SKM-1 (cell line): ENCODE data around the gene KIF5B.
A peak's percentile ranks its signal among the peaks of the same experiment; 100 is the strongest.
"Not testable (repeated sequence)": the region's sequence is repeated elsewhere in the genome, so short reads cannot be mapped to it uniquely, and the experiment has no call there.

Experiments
- DNase-seq: peaks from one replicate; lab custom pipeline; 2025; ENCODE audit not compliant: unreplicated experiment; lab: John Stamatoyannopoulos, UW

KIF5B gene

DNA sequence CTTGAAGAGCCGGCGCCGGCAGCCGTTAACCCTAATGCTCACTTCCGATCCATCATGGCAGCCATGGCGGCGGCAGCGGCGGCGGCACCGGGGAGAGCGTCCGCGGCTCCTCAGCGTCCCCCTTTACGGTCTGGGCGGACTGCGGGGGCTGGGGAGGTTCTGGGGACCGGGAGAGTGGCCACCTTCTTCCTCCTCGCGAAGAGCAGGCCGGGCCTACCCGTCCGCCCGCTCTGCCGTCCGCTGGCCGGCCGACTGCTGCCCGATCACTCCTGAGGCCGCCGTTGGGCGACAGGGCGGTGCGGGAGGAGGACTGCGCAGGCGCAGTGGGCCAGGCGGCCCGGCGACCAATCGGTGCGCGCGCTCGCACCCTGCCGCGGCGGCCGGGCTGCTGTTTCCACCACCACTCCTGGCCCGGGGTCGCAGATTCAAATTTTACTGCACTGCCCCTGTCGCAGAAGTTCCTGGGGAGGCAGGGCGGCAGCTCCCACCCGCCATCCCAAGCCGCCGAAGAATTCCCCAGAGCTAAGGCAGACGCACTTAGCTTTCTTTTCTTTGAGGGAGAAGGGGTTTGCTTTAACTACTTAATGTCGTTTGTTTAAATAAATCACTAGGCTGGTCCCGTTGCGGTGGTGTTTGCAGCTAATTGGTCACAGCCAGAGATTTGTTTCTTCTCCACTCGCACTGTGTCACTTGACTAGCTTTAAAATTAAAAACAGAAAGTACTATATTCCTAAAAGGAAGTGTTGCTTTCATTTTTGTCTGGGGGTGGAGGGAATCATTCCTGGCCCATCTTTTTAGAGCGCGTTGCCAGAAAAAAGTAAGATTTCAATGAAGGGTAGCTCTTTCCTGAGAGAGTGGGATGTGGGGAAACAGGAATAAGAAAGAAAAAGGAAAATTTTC is at the start of gene KIF5B:
Gene KIF5B (minus strand): TSS at position 290 of the 900 bp plus-strand sequence. CDS start 452 bp downstream, outside the sequence.
- DNase-seq = peak; percentile 42

DNA sequence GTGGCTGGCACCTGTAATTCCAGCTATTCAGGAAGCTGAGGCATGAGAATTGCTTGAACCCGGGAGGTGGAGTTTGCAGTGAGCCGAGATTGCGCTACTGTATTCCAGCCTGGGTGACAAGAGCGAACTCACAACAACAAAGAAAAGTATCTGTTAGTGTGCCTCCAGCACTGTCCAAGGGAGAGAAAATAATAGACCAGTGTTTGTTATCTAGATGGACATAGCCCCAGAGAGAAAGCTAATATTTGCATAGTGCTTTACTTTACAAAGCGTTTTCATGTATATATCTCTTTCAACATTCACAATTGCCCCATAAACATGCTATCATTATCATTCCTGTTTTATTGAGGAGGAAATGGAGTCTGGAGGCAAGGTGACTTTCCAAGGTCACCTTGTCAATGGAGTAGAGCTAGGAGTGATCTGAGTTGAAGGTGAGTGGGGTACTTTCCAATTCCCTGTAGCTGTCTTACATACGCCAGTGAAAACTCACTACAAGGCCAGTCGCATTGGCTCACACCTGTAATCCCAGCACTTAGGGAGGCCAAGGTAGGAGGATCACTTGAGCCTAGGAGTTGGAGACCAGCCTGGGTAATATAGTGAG is 49.7 kb upstream of the KIF5B start:
- no peak for DNase-seq

DNA sequence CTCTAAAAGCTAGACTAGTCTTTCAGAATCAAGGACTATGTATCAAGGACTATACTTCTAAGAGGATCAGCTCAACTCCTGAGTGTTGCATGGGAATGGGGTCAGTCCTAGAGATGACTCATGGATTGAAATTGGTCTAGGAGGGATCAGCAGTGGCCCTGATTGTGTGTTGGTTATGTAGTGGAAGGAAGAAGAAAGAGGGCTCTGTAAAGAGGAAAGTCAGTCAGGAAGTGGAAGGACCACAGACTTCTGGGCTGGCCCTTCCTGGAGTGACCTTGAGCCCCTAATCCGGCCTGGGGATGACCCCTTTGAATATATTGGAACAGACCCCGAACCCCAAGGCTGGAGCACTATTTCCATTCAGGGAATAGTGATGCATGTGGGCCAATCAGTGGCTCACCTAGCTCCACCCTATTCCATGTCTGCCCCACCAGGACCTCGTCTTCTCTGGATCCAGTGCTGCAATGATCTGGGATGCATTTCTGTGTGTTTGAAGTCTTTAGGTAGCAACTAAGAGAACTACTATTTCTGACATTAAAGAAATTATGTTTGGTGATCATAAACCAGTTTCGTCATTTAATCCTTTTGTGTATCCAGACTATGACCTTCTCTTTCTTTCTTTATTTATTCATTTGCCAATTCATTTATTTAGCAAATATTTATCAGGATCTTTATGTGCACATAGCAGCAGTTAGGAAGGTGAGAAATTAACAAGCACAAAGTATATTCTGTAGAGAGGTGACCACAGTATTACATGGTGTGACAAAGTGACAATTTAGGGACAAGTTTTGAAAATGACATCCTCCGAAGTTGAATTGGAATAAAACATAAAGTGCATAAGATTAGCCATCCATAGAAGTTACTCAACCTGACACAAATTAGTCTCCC is 48.6 kb upstream of the KIF5B start:
- no peak for DNase-seq

GRCh38 chr10:32104181-32104580 is 48.0 kb upstream of the KIF5B start:
- no peak for DNase-seq

GRCh38 chr10:32103721-32104120 is 47.5 kb upstream of the KIF5B start:
- DNase-seq = no peak

GRCh38 chr10:32098566-32099259 is 42.5 kb upstream of the KIF5B start:
- DNase-seq = not testable (repeated sequence)

DNA sequence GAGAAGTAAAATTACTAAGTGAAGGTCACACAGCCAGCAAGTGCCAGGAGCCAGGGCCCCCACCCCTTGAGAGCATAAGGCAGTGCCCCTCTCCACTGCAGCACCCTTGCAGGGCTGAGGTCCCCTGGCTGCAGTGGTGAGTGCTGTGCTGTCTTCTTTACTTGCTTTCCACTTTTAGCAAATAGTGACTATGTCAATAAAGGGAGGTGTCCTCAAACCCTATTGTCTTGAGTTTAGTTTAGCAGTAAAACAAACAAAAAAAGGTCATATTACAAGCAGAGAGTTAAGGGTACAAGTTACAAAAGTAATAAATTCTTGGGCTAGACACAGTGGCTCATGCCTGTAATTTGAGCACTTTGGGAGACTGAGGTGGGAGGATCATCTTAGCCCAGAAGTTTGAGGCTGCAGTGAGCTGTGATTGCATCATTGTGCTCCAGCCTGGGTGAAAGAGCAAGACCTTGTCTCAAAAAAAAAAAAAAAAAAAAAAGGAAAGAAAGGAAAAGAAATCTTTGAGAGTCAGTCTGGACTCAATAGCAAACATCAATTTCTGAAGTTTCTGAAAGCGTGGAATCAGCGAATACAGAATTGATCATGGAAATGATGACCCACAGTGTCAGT is 39.0 kb upstream of the KIF5B start:
- DNase-seq = no peak

DNA sequence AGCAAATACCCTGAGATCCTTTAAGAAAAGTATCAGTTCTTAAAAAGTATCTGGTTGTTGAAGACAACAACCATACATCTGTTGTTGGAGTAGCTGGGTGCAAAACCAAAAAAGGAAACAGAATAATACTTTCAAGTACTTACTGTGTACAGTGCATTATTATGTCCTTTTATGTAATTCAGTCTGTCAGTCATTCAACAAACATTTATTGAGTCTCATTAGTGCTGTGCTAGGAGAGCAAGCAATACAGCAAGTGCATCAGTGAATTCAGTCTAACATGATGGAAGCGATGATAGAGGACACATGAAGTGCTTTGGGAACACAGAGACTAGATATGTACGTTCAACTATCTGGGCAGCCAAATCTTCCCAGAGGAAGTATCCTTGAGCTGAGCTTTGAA is 37.4 kb upstream of the KIF5B start:
- DNase-seq = no peak

DNA sequence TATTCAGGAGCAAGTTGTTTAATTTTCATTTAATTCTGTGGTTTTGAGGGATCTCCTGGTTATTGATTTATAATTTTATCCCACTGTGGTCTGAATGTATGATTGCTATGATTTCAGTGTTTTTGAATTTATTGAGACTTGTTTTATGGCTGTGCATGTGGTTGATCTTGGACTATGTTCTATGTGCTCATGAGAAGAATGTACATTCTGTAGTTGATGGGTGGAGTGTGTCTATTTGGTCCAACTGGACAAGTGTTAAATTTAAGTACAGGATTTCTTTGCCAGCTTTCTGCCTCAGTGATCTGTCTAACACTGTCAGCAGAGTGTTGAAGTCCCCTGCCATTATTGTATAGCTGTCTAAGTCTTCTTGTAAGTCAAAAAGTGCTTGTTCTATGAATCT is 34.8 kb upstream of the KIF5B start:
- no peak for DNase-seq

DNA sequence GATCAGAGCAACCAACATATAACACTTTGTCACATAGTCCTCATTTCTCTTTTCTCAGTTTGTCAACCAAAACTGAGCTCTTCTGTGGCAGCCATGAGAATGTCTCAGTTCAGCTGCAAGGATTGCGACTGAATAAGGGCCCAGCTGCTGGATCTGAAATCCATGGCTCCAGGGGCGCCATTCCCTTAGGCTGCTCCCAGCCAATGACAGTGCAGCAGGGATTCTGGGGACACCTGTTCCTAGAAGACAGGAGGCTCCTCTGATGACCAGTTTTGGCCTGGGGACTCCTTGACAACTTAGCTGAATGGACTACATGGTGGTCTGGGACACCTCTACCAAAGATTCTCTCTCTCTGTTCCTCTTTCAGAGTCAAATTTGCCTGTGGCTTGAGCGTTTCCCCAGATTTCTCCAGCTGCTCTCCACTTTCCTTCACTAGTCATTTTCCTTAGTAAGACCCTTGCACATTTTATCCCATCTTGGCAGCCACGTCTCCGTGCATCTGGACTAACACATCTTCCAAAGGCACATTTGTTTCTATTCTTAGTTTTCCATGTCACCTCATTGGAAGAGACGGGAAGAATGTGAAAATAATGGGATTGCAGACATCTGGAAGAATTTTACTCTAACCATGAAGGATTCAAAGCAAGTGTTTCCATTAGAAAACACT is 28.1 kb upstream of the KIF5B start:
- no peak for DNase-seq

GRCh38 chr10:32077896-32078485 is 21.8 kb upstream of the KIF5B start:
- no peak for DNase-seq

DNA sequence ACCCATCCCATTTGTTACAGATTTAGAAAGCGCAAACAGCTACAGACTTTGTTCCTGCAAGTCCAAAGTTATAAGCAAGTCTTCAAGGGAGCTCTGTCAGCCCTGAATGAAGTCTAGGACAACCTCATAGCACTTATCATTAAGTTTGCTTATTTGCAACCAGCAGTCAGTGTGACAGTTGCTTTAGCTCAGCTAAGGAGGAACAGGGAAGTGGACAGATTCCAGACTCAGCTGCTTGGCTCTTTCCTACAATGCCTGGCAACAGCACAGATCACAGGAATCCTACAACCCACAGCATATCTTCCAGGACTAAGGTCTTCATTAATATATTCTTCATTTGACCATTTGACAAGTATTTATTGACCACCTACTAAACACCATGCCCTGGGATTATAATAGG is 17.4 kb upstream of the KIF5B start:
- no peak for DNase-seq

- DNase-seq = no peak
Measured at GRCh38 chr10:32073128-32073527, 16.9 kb upstream of the KIF5B start.

GRCh38 chr10:32072025-32072800 is 16.0 kb upstream of the KIF5B start:
- no peak for DNase-seq

DNA sequence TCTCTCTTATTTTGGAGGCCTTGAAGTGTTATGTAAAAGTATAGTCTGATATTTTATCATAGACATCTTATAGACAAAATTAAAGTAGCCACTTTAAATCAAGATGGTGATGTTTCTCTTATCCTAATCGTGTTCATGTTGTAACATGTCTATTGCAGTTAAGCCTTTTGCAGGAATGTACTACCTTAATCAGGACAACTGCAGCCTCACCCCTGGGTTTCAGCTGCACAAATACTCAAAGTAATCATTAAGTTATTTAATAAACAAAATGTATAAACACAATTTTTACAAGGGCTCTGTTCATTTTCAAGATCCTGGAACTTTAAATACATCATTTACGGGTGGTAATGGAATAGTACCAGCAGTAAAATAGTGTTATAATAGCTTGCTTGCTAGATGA is 14.4 kb upstream of the KIF5B start:
- DNase-seq = no peak

DNA sequence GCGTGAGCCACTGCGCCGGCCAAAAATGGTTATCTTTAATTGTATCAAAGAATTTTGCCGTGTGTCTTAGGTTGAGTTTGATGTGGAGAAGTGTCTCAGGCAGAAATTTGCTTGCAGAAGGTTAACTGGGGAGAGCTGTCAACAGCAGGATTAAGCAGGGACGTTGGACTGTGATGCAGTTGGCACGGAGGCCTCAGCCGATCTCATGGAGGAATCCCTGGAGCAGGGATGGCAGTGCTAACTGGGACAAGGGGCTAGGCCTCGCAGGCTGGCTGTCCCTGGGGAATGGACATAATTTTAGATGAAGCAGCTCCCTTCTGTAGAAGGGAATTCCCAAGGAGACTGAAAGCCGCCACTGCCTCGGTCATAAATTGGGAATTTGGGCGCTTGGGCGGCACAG is 12.3 kb upstream of the KIF5B start:
- no peak for DNase-seq

DNA sequence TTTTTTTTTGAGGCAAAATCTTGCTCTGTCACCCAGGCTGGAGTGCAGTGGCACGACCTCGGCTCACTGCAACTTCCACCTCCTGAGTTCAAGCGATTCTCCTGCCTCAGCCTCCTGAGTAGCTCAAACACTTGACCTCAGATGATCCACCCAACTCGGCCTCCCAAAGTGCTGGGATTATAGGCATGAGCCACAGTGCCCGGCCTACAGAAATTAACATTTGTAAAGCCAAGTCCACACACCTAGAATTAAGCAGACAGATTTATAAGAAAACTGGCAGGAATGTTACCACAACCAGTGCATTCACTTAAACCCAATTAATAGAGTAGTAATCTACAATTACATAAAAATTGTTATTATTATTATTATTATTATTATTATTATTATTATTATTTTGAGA is 11.7 kb upstream of the KIF5B start:
- not testable (repeated sequence) for DNase-seq

- DNase-seq = peak; percentile 57
Measured at GRCh38 chr10:32065856-32066255, 9.6 kb upstream of the KIF5B start.

DNA sequence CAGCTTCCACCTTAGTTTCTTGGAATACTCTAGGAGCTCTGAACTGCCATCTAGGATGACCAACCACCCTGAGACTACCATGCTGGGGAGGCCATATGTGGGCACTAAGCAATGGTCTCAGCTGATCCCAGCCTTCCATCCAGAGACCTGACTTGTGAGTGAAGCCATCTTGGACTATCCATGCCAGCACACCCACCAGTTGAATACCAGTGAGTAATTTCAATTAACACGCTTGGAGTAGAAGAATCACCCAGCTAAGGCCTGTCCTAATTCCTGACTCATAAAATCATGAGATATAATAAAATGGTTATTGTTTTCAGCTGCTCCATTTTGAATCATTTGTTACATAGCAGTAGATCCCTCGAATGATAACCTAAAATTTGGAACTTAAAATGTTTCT is 5.2 kb upstream of the KIF5B start:
- no peak for DNase-seq
